Measurements from ENCODE around the gene PRKCE.
A peak's percentile ranks its signal among the peaks of the same experiment; 100 is the strongest.
"Not testable (repeated sequence)": the region's sequence is repeated elsewhere in the genome, so short reads cannot be mapped to it uniquely, and the experiment has no call there.

PRKCE gene

DNA sequence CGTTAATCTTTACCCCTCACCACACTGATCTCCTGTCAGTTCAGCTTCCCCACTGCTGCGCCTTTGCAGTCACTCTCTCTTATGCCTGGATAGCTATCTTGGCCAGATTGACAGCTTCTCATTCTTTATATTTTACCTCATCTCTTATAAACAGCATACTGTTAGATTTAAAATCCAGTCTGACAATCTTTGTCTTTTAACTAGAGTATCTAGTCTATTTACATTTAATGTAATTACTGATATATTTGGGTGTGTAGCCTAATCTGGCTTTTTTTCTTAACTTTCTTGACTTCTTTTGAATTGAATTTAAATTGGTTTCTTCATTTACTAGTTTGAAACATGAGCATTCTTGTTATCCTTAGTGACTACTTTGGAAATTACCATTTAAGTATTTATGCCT, 225.1 kb downstream of the PRKCE start:
- no peak for DNase-seq

DNA sequence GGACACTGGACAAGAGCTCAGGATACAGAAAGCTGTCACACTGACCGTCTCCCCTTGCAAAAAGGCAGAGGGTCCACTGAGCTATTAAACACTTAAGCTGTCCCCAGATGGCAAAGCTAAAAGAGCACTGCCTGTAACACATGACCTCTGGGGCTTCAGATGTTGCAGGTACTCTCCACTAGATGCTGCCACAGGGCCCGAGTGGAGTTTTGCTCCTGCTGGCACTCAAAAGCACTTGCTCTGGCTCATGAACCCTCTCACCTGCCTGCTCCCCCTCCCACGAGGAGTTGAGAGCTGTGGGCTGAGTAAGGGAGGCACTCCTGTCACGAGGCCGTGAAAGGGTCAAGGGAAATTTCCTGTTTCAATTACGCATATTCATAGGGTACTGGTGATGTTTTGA, 227.9 kb downstream of the PRKCE start:
- no peak for DNase-seq

- no peak for DNase-seq
These were observed 228.5 kb downstream of the PRKCE start for GRCh38 chr2:45879936-45880335.

GRCh38 chr2:45881970-45882581, 230.6 kb downstream of the PRKCE start:
- no peak for DNase-seq

- no peak for DNase-seq
These were observed 231.5 kb downstream of the PRKCE start for GRCh38 chr2:45882707-45883602.

- no peak for DNase-seq
These were observed 232.1 kb downstream of the PRKCE start for GRCh38 chr2:45883603-45884000.

DNA sequence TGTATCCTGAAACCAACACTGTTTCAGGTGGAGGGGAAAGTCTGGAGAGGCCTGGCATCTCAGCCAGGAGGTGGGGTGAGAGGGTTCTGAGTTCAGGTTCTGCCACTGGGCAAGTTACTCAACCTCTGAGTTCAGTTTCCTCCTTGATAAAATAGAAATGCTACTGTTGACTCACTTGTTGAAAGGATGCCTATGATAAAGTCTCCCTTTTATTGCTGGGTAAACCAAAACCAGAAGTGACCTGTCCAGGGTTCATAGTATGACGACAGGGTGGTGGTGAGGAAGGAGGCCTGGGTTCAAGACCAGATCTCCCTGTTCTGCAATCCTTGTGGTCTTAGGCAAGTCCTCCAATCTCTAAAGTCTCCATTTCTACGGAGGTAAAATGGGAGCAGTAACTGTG, 232.7 kb downstream of the PRKCE start:
- DNase-seq: no peak

GRCh38 chr2:45885171-45885621, 233.7 kb downstream of the PRKCE start:
- DNase-seq: no peak

DNA sequence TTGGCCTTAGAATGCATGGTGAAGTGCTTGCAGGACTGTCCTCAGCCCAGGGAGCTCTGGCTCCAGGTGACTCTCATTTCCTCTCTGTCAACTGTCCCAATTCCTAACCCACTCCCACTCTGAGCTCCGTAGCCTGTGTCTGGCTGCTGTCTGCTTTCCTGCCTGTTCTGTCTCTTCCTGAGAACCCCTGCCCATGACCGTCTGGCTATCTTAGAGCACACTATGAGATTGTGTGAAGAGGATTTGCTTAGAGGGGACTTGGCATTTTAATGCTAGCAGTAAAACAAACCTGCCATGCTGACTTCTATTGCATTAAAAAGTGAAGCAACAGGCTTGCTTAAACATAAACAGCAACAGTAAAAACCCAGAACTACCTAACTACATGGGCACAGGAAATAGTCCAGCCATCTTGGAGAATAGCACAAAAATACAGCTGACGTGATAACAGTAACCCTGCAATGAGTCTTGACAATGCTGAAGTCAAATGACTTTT, 234.7 kb downstream of the PRKCE start:
- DNase-seq: no peak

DNA sequence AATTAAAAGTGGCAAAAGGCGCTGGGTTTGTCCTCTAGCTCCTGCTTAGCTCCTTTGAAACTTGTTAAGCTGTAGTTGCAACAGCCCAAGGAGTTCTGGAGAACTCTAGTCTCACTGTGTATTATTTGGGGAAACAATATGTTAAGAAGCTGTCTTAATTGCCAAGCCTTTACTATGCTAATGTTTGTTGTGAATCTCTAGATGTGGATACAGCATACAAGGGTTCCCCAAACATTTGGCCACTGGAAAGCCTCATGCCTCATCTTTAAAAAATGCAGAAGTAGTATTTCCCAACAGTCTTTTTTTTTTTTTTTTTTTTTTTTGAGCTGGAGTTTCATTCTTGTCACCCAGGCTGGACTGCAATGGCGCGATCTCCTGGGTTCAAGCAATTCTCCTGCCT, 236.7 kb downstream of the PRKCE start:
- DNase-seq: no peak

DNA sequence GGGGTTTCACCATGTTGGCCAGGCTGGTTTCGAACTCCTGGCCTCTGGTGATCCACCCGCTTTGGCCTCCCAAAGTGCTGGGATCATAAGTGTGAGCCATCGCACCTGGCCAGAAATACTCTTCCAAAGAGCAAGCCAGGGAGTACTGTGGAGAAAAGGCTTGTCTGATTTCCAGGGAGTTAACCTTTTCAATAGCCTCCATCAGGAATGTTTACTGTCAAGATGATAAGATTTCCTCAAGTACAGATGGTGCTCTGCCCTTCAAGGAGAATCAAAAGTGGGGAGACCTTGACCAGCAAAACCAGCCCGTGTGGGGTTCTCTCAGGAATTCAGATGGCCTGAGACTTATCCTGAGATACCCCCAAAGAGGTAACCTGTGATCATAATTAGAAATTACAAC, 237.2 kb downstream of the PRKCE start:
- no peak for DNase-seq

DNA sequence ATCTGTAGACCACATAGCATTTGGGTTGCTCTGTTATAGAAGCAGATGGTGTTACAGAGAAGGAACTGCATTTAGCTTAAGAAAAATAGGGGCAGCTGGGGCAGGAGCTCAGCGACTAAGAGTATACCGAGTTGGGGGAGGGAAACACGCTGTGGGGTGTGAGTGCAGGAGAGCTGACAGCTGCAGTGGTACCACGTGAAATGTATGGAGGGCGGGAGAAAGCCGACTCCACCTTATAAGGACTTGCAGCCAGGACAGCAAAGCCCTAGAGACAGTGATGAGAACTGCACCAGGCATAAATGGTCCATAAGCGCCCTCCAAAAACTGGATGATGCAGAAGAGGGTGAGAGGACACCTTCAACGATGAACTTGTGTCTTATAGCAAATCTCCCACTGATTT, 237.6 kb downstream of the PRKCE start:
- peak in 1 of 2 experiments; percentile 10 for DNase-seq

GRCh38 chr2:45889620-45890370, 238.3 kb downstream of the PRKCE start:
- no peak for DNase-seq

DNA sequence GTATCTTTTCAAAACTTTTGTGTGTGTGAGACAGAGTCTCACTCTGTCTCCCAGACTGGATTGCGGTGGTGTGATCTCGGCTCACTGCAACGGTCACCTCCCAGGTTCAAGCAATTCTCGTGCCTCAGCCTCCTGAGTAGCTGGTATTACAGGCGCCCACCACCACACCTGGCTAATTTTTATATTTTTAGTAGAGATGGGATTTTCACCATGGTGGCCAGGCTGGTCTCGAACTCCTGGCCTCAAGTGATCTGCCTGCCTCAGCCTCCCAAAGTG, 238.8 kb downstream of the PRKCE start:
- DNase-seq: not testable (repeated sequence)

DNA sequence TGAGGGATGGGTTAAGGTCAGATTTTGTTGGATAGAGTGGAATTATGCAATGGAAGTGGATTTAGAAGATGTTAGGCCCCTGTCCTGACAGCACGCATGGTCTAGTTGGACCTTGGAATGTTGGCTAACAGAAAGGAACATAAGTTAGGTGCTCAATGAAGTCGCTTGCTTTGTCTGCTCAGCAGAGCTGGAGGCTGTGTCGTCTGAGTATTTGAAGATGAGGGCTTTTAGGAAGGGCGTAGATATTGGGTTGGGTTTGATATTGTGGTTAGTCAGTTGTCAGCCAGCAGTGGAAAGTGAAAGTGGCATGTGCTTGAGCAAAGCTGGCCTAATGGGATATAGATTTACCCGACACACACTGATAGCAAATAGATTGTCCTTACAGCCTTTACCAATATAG, 239.3 kb downstream of the PRKCE start:
- DNase-seq: peak in 1 of 2 experiments; percentile 9

GRCh38 chr2:45891719-45892424, 240.4 kb downstream of the PRKCE start:
- DNase-seq: no peak

GRCh38 chr2:45892425-45892745, 240.9 kb downstream of the PRKCE start:
- DNase-seq: no peak

GRCh38 chr2:45892757-45893156, 241.3 kb downstream of the PRKCE start:
- no peak for DNase-seq

GRCh38 chr2:45894211-45894610, 242.7 kb downstream of the PRKCE start:
- no peak for DNase-seq

DNA sequence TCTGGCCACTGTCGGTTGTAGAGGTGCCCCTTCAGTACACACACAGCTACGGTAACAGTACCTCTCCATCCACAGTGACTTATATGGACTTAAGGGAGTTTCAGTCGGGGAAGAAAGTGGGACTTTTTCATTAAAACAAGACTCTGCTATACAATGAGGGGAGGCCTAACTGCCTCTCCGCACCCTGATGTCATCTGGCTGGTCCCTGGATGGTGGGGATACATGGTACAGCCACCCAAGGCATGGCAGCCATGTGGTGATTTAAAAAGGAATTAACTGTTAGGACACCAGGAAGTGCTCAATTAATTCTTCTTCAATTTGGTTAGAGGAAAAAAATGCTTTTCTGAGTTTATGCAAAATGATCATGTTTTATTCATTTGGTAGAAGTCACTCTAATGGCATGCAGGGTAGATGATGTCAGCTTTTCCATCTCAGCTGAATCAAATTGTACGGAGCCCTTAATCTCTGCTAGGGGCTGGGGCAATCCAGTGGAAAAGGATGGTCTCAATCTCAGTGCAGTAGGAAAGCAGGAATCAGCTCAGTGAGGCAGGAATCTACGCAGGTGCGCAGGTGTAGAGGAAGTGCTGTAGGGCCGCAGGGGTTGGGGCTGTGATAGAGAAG, 243.9 kb downstream of the PRKCE start:
- no peak for DNase-seq

DNA sequence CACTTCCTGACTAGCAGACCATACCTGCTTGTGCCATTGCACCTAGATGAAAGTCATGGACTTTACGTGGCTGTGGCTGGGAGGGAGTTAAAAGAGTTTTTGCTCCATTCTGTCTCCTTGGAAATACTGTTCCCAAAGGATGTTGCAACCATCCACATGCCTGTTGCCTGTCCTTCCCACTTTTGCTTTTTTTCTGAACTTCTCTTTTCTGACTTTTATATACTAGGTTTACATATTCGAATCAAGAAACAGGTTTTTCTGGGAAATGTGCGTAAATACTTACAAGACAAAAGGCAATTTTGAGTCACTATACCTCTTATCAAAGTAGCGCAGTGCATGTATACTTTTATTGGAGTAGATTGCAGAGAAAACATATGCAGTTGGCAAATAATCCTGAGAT, 244.8 kb downstream of the PRKCE start:
- no peak for DNase-seq

GRCh38 chr2:45897842-45898241, 246.4 kb downstream of the PRKCE start:
- no peak for DNase-seq

- no peak for DNase-seq
These were observed 247.3 kb downstream of the PRKCE start for GRCh38 chr2:45898819-45899218.

Data from stimulated activated CD4-positive, alpha-beta T cell treated with anti-CD3 and anti-CD28 coated beads, Interleukin-4, amount 100 ng/mL, for 4 hours (primary cell).